NCI-H1092 treated with DMSO at 0.1 percent for 48 hours (cell line): ENCODE results near the gene IL15RA.
"Not testable (repeated sequence)": the region's sequence is repeated elsewhere in the genome, so short reads cannot be mapped to it uniquely, and the experiment has no call there.

Experiments used
- DNase-seq: peaks from one replicate; lab custom pipeline; 2025; lab: John Stamatoyannopoulos, UW

Gene IL15RA

GRCh38 chr10:5921746-5922145 lies 55.6 kb downstream of the IL15RA start:
- no peak for DNase-seq

DNA sequence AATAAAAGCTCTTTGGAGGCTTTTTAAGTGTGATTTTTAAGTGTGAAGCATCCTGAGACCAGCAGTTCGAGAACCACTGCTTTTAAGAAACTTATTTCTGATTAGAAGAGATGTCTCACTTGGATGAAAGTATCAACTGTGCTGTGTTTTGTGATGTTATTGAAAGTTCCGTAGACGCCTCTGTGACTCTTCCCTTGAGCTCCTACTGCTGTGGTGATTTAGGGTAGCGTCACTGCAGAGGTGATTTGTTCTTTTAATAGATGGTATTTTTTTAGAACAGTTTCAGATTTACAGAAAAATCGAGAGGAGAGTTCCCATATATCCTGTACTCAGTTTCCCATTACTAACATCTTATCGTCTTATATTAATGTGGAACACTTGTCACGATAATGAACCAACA lies 57.8 kb downstream of the IL15RA start:
- DNase-seq, result no peak

GRCh38 chr10:5918763-5919162 lies 58.6 kb downstream of the IL15RA start:
- DNase-seq, result no peak

GRCh38 chr10:5917305-5917704 lies 60.0 kb downstream of the IL15RA start:
- no peak for DNase-seq

- no peak for DNase-seq
These were observed 61.9 kb downstream of the IL15RA start for GRCh38 chr10:5915451-5915850.

DNA sequence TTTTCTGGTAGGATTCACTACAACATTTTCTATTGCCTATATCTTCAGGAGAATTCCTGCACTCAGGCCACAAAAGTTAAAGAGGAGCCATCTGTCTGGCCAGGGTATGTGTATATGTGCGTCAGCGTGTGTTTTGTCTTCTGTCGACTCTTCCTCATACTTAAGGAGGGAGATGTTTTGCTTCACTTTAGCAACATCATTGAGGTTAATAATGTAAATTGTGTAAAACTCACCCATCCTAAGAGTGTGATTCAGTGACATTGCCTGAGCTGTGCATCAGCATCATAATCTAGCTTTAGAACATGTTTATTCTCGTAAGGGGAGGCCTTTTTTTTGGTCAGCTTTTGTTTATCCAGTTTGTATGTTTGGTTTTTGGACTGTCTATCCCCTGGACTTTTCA lies 63.6 kb downstream of the IL15RA start:
- DNase-seq, result no peak

DNA sequence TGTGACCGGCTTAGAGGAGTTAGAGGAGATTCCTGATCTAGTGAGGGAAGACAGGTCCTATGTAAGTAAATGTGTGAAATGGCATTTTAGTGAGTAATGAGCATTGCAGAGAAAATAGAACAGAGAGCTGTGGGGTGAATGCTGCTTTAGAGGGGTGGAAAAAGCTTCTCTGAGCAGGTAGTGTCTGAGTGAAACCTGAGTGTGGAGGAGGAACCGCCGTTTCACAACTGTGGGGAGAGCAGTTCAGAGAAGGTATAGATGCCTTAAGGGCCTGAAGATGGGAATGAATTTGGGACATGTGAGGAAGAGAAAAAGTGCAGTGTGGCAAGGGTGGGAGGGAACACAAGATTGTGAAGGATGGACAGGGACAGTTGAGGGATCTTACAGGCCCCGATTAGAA lies 65.7 kb downstream of the IL15RA start:
- DNase-seq, result no peak

- DNase-seq, result peak; percentile 9
These were observed 66.8 kb downstream of the IL15RA start for GRCh38 chr10:5910323-5911100.

DNA sequence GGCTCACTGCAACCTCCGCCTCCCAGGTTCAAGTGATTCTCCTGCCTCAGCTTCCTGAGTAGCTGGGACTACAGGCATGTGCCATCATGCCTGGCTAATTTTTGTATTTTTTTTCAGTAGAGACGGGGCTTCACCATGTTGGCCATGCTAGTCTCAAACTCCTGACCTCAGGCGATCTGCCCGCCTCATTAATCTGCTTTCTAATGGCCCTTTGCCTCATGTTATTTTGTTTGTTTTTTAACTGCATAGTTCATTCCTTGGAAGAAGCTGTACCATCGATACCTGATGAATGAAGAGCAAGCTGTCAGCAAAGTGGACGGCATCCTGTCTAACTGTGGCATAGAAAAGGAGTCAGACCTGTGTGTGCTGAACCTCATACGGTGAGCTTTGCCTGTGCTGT lies 68.7 kb downstream of the IL15RA start:
- not testable (repeated sequence) for DNase-seq

DNA sequence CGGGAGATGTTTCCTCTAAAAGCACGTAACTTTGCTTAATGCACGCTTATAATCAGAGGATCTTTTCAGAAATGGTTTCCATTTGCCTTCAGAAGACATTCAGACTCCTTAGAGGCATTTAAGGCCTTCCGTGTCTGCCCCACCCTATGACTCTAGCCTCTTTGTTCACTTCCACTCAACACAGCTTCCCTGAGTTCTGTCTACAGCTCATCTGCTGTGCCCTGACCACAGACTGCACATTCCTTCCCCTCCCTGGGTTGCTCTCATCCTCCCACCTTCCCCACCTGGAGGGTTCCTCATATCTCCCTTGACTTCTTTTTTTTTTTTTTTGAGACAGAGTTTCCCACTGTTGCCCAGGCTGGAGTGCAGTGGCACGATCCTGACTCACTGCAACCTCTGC lies 70.7 kb downstream of the IL15RA start:
- DNase-seq, result no peak

DNA sequence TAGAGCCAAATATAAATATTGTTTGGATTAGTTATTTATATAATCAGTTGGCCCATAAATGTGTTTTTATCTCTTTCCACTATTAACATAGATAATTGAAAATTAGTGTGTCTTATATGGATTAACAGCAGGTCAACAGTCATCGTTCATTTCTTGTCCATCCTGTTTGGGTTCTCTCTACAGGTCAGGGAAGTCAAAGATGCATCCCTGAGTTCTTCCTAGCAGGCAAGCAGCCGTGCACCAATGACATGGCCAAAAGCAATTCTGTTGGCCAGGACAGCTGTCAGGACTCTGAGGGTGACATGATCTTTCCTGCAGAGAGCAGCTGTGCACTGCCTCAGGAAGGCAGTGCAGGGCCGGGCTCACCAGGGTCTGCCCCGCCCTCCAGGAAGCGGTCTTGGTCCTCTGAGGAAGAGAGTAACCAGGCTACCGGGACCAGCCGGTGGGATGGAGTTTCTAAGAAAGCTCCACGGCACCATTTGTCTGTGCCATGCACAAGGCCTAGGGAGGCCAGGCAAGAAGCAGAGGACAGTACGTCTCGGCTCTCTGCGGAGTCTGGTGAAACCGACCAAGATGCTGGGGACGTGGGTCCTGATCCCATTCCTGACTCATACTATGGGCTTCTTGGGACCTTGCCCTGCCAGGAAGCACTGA lies 71.4 kb downstream of the IL15RA start:
- DNase-seq, result no peak

DNA sequence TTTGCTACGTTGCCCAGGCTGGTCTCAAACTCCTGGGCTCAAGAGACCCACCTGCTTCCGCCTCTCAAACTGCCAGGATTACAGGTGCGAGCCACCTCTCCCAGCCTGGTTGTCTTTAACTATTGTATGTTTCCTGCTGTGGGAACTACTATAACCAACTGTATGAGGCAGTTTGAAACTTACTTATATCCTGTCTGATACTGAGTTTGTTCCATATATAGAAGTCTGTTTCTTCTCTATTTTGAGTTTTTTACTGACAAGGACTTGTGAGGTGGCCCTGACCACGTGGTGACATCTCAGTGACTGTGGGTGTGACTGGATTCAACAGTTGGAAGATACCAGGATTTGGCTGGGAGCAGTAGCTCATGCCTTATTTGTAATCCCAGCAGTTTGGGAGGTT lies 73.1 kb downstream of the IL15RA start:
- DNase-seq, result no peak

- no peak for DNase-seq
These were observed 73.8 kb downstream of the IL15RA start for GRCh38 chr10:5903563-5903962.

- DNase-seq, result no peak
These were observed 74.7 kb downstream of the IL15RA start for GRCh38 chr10:5902511-5903274.
